HEK293T (cell line): ENCODE measurements around the gene CRYZ.

Experiments used
- ARNT ChIP-seq: fragments of 450-650 bp; IDR thresholded peaks from 2 replicates; pipeline ENCODE4 v1.6.1; 2017; ENCODE audit warnings: mild to moderate bottlenecking
- FOXM1 ChIP-seq: fragments of 450-650 bp; IDR thresholded peaks from 2 replicates; pipeline ENCODE4 v1.6.1; 2017; ENCODE audit warnings: mild to moderate bottlenecking, borderline replicate concordance
- NFRKB ChIP-seq: fragments of 450-650 bp; IDR thresholded peaks from 2 replicates; pipeline ENCODE4 v1.6.1; 2016; ENCODE audit warnings: mild to moderate bottlenecking, moderate library complexity
- SP1 ChIP-seq: fragments of 450-650 bp; IDR thresholded peaks from 2 replicates; pipeline ENCODE4 v1.6.1; 2017
- ZNF384 ChIP-seq: fragments of 450-650 bp; IDR thresholded peaks from 2 replicates; pipeline ENCODE4 v1.6.1; 2016

- TF ChIP-seq ARNT (no peak), NFRKB (no peak), SP1 (no peak), FOXM1 (no peak), ZNF384 (no peak)
Observed at GRCh38 chr1:74697832-74698231, 35.0 kb downstream of the CRYZ start.
